GM19468 (cell line): ENCODE data around the gene SEC16B.

ENCODE experiments used
- ATAC-seq: cut with Tn5 transposase; IDR thresholded peaks from one replicate; pipeline ENCODE4 v1.9.1; 2021; ENCODE audit warnings: mild to moderate bottlenecking, moderate library complexity, moderate number of reproducible peaks; ENCODE audit not compliant: unreplicated experiment; ENCODE audit errors: extremely low read depth

Gene SEC16B

DNA sequence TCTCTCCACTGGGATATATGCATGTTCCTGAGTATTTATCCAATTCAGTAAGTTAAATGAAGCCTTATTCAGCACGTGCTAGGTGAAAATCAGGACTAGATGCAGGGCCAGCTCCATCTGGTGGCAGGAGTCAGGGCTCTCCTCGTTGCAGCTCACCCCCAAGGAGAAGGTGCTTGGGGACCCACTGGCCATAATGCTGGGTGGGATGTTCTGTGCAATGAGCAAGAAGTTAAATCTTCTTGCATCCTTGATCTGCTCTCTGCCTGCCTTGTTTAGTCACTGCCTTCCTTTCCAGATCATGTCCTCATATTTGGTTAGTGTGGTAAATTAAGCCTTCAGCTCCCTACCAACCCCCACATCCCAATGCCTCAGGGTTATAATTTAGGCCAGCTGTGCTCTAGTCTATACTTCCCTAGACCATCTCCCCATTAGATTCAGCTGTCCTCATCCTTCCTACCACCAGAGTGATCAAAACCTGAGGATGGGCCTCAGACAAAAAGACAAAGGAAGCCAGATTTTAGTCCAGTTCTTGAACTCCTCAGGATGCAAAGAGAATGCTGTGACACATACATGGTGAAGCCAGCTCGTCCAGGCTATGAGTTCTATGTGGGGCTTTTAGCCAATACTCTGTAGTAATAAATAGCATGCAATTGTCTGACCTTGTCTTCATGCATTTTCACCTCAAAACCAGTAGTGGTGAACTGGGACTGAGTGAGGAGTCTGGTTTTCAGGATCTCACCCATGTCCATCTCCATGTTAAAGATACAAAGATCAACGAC is 55.9 kb downstream of the SEC16B start:
- ATAC-seq, result no peak

- no peak for ATAC-seq
Measured at GRCh38 chr1:177912991-177913390, 56.9 kb downstream of the SEC16B start.

GRCh38 chr1:177909416-177909815 is 60.4 kb downstream of the SEC16B start:
- ATAC-seq, result no peak

GRCh38 chr1:177907000-177907399 is 62.9 kb downstream of the SEC16B start:
- no peak for ATAC-seq

GRCh38 chr1:177905686-177906085 is 64.2 kb downstream of the SEC16B start:
- ATAC-seq, result no peak

GRCh38 chr1:177902266-177902665 is 67.6 kb downstream of the SEC16B start:
- no peak for ATAC-seq

- ATAC-seq, result no peak
Measured at GRCh38 chr1:177897998-177898654, 71.7 kb downstream of the SEC16B start.

GRCh38 chr1:177897281-177897997 is 72.4 kb downstream of the SEC16B start:
- ATAC-seq, result no peak
